HEK293 (cell line): ENCODE results near the gene COL4A3.
A peak's percentile ranks its signal among the peaks of the same experiment; 100 is the strongest.

Source experiments
- CTCF ChIA-PET: fragments of 350-600 bp; formaldehyde crosslinking; extraction: SDS; loops from one replicate; lab custom pipeline; 2021; ENCODE audit warnings: antibody characterized with exemption; lab: Yijun Ruan, JAX
- POLR2A ChIA-PET: fragments of 300-600 bp; formaldehyde crosslinking; extraction: SDS; loops from one replicate; lab custom pipeline; 2020; ENCODE audit warnings: antibody characterized with exemption, inconsistent platforms; lab: Yijun Ruan, JAX
- H3K27ac ChIP-seq: fragments of 200-500 bp; sonication (Bioruptor generic); 2 replicates; pipeline ENCODE4 v1.5.1; 2014; ENCODE audit warnings: low read depth, low read length, control low read depth, inconsistent platforms; ENCODE audit errors: extremely low read depth
- H3K36me3 ChIP-seq, 2 experiments: fragments of 200-500 bp in 1 of 2; sonication (Bioruptor generic) in 1 of 2; 1 replicate in 1 of 2; 2 replicates in 1 of 2; pipeline ENCODE4 v1.5.1; 2014 to 2017; ENCODE audit warnings: inconsistent platforms in 2 of 2, low read length in 2 of 2; ENCODE audit not compliant: control insufficient read depth in 2 of 2, insufficient read depth in 1 of 2
- H3K4me1 ChIP-seq: fragments of 200-500 bp; sonication (Bioruptor generic); 2 replicates; pipeline ENCODE4 v1.5.1; 2014; ENCODE audit warnings: mild to moderate bottlenecking, low read length, inconsistent platforms; ENCODE audit not compliant: control insufficient read depth, insufficient read depth
- H3K4me3 ChIP-seq: 2 replicates; pipeline ENCODE4 v1.5.1; 2011; ENCODE audit warnings: low read depth, mild to moderate bottlenecking, control low read depth, low read length, moderate library complexity
- H3K9me3 ChIP-seq: fragments of 200-500 bp; sonication (Bioruptor generic); 2 replicates; pipeline ENCODE4 v1.5.1; 2014; ENCODE audit warnings: low read depth, low read length, inconsistent platforms; ENCODE audit not compliant: control insufficient read depth, insufficient read depth
- MZF1 ChIP-seq: fragments of 450-650 bp; formaldehyde crosslinking; IDR thresholded peaks from 2 replicates; pipeline ENCODE4 v1.5.1; 2017; ENCODE audit warnings: missing biosample characterization, missing genetic modification characterization, borderline replicate concordance
- OVOL3 ChIP-seq: fragments of 450-650 bp; formaldehyde crosslinking; IDR thresholded peaks from 2 replicates; pipeline ENCODE4 v1.5.1; 2016; ENCODE audit warnings: missing biosample characterization, missing genetic modification characterization
- SCRT1 ChIP-seq: fragments of 450-650 bp; formaldehyde crosslinking; IDR thresholded peaks from 2 replicates; pipeline ENCODE4 v1.5.1; 2016; ENCODE audit warnings: missing biosample characterization, missing genetic modification characterization, borderline replicate concordance
- YY1 ChIP-seq: fragments of 450-650 bp; formaldehyde crosslinking; IDR thresholded peaks from 2 replicates; pipeline ENCODE4 v1.5.1; 2018; ENCODE audit warnings: missing biosample characterization, missing genetic modification characterization
- ZFHX2 ChIP-seq: fragments of 450-650 bp; formaldehyde crosslinking; conservative IDR thresholded peaks from 2 replicates; pipeline ENCODE4 v1.5.1; 2016; ENCODE audit warnings: missing biosample characterization, missing genetic modification characterization
- ZNF133 ChIP-seq: fragments of 450-650 bp; formaldehyde crosslinking; IDR thresholded peaks from 2 replicates; pipeline ENCODE4 v1.5.1; 2016; ENCODE audit warnings: missing biosample characterization, missing genetic modification characterization
- ZNF155 ChIP-seq: fragments of 450-650 bp; formaldehyde crosslinking; IDR thresholded peaks from 2 replicates; pipeline ENCODE4 v1.5.1; 2016; ENCODE audit warnings: missing biosample characterization, missing genetic modification characterization
- ZNF19 ChIP-seq: fragments of 450-650 bp; formaldehyde crosslinking; IDR thresholded peaks from 2 replicates; pipeline ENCODE4; 2016; ENCODE audit warnings: missing biosample characterization, missing genetic modification characterization, low read depth
- ZNF2 ChIP-seq: fragments of 450-650 bp; formaldehyde crosslinking; IDR thresholded peaks from 2 replicates; pipeline ENCODE4 v1.5.1; 2016; ENCODE audit warnings: missing biosample characterization, missing genetic modification characterization
- ZNF202 ChIP-seq: fragments of 450-650 bp; formaldehyde crosslinking; IDR thresholded peaks from 2 replicates; pipeline ENCODE4 v1.5.1; 2016; ENCODE audit warnings: missing biosample characterization, missing genetic modification characterization, borderline replicate concordance
- ZNF341 ChIP-seq: fragments of 450-650 bp; formaldehyde crosslinking; IDR thresholded peaks from 2 replicates; pipeline ENCODE4; 2016; ENCODE audit warnings: low read depth, missing biosample characterization, missing genetic modification characterization
- ZNF37A ChIP-seq: fragments of 450-650 bp; IDR thresholded peaks from 2 replicates; pipeline ENCODE4 v1.5.1; 2018; ENCODE audit warnings: missing biosample characterization, missing genetic modification characterization
- ZNF404 ChIP-seq: fragments of 450-650 bp; formaldehyde crosslinking; IDR thresholded peaks from 2 replicates; pipeline ENCODE4 v1.5.1; 2017; ENCODE audit warnings: missing biosample characterization, missing genetic modification characterization
- ZNF785 ChIP-seq: fragments of 450-650 bp; formaldehyde crosslinking; IDR thresholded peaks from 2 replicates; pipeline ENCODE4 v1.5.1; 2016; ENCODE audit warnings: missing biosample characterization, missing genetic modification characterization
- ZNF792 ChIP-seq: fragments of 450-650 bp; formaldehyde crosslinking; IDR thresholded peaks from 2 replicates; pipeline ENCODE4 v1.5.1; 2016; ENCODE audit warnings: missing biosample characterization, missing genetic modification characterization
- ZXDB ChIP-seq: fragments of 450-650 bp; formaldehyde crosslinking; IDR thresholded peaks from 2 replicates; pipeline ENCODE4 v1.5.1; 2016; ENCODE audit warnings: missing biosample characterization, missing genetic modification characterization
- TF ChIP-seq, protein P1 (sequence below): fragments of 450-650 bp; formaldehyde crosslinking; conservative IDR thresholded peaks from 2 replicates; pipeline ENCODE4 v1.5.1; 2016; ENCODE audit warnings: low read depth, missing biosample characterization, missing genetic modification characterization
- TF ChIP-seq, protein P2 (sequence below): fragments of 450-650 bp; formaldehyde crosslinking; IDR thresholded peaks from 2 replicates; pipeline ENCODE4 v1.5.1; 2016; ENCODE audit warnings: missing biosample characterization, missing genetic modification characterization
- TF ChIP-seq, protein P3 (sequence below): fragments of 450-650 bp; formaldehyde crosslinking; IDR thresholded peaks from 2 replicates; pipeline ENCODE4 v1.5.0; 2017; ENCODE audit warnings: missing biosample characterization, missing genetic modification characterization, borderline replicate concordance
- TF ChIP-seq, protein P4 (sequence below): fragments of 450-650 bp; formaldehyde crosslinking; IDR thresholded peaks from 2 replicates; pipeline ENCODE4 v1.5.1; 2016; ENCODE audit warnings: missing biosample characterization, missing genetic modification characterization, borderline replicate concordance
- TF ChIP-seq, protein P5 (sequence below): fragments of 450-650 bp; formaldehyde crosslinking; IDR thresholded peaks from 2 replicates; pipeline ENCODE4 v1.5.1; 2017; ENCODE audit warnings: missing biosample characterization, missing genetic modification characterization
- TF ChIP-seq, protein P6 (sequence below): fragments of 450-650 bp; formaldehyde crosslinking; IDR thresholded peaks from 2 replicates; pipeline ENCODE4 v1.5.1; 2016; ENCODE audit warnings: missing biosample characterization, missing genetic modification characterization

Gene COL4A3

DNA sequence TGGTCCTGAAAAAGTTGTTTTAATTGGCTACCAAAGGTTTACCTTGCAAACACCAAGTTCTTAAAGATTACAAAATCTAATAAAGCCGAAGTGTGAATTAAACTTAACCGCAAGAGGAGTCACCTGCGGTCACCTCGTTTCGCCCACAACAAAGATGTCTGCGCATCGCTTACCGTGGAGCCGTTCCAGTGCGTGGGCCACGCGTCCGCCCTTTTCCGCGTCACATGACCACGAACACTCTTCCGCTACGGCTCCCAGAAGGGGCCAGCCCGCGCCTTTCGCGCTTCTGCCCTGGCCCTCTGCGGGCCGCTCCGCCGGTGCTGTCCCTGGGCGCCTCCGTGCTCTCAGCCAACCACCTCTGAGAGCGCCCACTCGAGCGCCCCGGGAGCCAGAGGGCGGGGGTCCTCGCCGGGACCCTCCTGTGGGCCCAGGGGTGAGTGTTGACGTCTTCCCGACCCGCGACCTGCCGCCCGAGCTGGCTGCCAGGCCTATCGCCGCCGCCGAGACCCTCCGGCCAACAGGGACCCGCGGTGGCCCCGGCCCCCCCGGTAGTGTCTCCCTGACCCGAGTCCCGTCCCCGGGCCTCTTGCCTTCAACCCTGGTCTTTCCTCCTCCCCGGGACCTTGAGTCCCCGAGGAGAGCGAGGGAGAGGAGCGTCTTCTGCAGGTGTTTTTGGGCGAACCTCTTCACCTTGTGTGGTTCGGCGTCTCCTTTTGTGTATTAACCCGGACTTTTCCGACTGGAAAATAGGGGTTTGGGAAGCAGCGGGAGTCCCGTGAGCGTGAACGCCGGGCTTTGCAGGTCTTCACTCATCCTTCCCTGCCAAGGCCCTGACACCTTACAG lies 160.8 kb downstream of the COL4A3 start, which contains the start of gene MFF:
Gene MFF, plus strand, starts transcription at position 257 of the 844 bp plus-strand sequence. CDS start 5,415 bp downstream, outside the sequence.
- Histone ChIP-seq H3K36me3 (peaks cover 3 to 12% of the 10 kb centered on the region in 2 experiments; a peak in 2 of 3 replicates), H3K27ac (peak within 1 kb of the TSS; percentile 78), H3K9me3 (no peaks in the 10 kb centered on the region), H3K4me3 (peak within 1 kb of the TSS; percentile 95), H3K4me1 (peaks cover 4% of the 10 kb centered on the region)
- ChIA-PET CTCF (interaction anchor here (0.8 kb wide), 1 partner anchor 86 kb away, joined by 5 read pairs; no protein-coding TSS in a partner anchor), POLR2A (interaction anchor here (0.6 to 1.0 kb wide), 2 partner anchors 11 to 140 kb away, joined by 3 to 8 read pairs; no protein-coding TSS in a partner anchor)
- TF ChIP-seq YY1 (tag by site-specific recombination) = peak; percentile 93
- TF ChIP-seq, protein P1, sequence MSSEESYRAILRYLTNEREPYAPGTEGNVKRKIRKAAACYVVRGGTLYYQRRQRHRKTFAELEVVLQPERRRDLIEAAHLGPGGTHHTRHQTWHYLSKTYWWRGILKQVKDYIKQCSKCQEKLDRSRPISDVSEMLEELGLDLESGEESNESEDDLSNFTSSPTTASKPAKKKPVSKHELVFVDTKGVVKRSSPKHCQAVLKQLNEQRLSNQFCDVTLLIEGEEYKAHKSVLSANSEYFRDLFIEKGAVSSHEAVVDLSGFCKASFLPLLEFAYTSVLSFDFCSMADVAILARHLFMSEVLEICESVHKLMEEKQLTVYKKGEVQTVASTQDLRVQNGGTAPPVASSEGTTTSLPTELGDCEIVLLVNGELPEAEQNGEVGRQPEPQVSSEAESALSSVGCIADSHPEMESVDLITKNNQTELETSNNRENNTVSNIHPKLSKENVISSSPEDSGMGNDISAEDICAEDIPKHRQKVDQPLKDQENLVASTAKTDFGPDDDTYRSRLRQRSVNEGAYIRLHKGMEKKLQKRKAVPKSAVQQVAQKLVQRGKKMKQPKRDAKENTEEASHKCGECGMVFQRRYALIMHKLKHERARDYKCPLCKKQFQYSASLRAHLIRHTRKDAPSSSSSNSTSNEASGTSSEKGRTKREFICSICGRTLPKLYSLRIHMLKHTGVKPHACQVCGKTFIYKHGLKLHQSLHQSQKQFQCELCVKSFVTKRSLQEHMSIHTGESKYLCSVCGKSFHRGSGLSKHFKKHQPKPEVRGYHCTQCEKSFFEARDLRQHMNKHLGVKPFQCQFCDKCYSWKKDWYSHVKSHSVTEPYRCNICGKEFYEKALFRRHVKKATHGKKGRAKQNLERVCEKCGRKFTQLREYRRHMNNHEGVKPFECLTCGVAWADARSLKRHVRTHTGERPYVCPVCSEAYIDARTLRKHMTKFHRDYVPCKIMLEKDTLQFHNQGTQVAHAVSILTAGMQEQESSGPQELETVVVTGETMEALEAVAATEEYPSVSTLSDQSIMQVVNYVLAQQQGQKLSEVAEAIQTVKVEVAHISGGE (tag by site-specific recombination) = peak; percentile 74
- TF ChIP-seq ZNF2 = peak; percentile 24; the same call in 1 of the 2 replicates
- TF ChIP-seq OVOL3 (tag by site-specific recombination) = no peak
- no peak for TF ChIP-seq ZNF792 (tag by site-specific recombination)
- no peak for TF ChIP-seq SCRT1 (tag by site-specific recombination)
- no peak for TF ChIP-seq ZNF404 (tag by site-specific recombination)
- TF ChIP-seq ZNF155 = no peak
- no peak for TF ChIP-seq ZNF19
- TF ChIP-seq ZNF133 (tag by site-specific recombination) = no peak
- TF ChIP-seq ZFHX2 (tag by site-specific recombination) = peak; percentile 92
- TF ChIP-seq ZNF202 (tag by site-specific recombination) = no peak
- no peak for TF ChIP-seq MZF1
- no peak for TF ChIP-seq ZNF37A (tag by site-specific recombination)
- TF ChIP-seq, protein P2, sequence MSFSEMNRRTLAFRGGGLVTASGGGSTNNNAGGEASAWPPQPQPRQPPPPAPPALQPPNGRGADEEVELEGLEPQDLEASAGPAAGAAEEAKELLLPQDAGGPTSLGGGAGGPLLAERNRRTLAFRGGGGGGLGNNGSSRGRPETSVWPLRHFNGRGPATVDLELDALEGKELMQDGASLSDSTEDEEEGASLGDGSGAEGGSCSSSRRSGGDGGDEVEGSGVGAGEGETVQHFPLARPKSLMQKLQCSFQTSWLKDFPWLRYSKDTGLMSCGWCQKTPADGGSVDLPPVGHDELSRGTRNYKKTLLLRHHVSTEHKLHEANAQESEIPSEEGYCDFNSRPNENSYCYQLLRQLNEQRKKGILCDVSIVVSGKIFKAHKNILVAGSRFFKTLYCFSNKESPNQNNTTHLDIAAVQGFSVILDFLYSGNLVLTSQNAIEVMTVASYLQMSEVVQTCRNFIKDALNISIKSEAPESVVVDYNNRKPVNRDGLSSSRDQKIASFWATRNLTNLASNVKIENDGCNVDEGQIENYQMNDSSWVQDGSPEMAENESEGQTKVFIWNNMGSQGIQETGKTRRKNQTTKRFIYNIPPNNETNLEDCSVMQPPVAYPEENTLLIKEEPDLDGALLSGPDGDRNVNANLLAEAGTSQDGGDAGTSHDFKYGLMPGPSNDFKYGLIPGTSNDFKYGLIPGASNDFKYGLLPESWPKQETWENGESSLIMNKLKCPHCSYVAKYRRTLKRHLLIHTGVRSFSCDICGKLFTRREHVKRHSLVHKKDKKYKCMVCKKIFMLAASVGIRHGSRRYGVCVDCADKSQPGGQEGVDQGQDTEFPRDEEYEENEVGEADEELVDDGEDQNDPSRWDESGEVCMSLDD (tag by site-specific recombination) = no peak
- TF ChIP-seq ZNF341 (tag by site-specific recombination) = peak; percentile 38
- TF ChIP-seq ZNF785 (tag by site-specific recombination) = no peak
- TF ChIP-seq, protein P3, sequence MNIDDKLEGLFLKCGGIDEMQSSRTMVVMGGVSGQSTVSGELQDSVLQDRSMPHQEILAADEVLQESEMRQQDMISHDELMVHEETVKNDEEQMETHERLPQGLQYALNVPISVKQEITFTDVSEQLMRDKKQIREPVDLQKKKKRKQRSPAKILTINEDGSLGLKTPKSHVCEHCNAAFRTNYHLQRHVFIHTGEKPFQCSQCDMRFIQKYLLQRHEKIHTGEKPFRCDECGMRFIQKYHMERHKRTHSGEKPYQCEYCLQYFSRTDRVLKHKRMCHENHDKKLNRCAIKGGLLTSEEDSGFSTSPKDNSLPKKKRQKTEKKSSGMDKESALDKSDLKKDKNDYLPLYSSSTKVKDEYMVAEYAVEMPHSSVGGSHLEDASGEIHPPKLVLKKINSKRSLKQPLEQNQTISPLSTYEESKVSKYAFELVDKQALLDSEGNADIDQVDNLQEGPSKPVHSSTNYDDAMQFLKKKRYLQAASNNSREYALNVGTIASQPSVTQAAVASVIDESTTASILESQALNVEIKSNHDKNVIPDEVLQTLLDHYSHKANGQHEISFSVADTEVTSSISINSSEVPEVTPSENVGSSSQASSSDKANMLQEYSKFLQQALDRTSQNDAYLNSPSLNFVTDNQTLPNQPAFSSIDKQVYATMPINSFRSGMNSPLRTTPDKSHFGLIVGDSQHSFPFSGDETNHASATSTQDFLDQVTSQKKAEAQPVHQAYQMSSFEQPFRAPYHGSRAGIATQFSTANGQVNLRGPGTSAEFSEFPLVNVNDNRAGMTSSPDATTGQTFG (tag by site-specific recombination) = no peak
- TF ChIP-seq ZXDB (tag by site-specific recombination) = peak; percentile 90
- TF ChIP-seq, protein P4, sequence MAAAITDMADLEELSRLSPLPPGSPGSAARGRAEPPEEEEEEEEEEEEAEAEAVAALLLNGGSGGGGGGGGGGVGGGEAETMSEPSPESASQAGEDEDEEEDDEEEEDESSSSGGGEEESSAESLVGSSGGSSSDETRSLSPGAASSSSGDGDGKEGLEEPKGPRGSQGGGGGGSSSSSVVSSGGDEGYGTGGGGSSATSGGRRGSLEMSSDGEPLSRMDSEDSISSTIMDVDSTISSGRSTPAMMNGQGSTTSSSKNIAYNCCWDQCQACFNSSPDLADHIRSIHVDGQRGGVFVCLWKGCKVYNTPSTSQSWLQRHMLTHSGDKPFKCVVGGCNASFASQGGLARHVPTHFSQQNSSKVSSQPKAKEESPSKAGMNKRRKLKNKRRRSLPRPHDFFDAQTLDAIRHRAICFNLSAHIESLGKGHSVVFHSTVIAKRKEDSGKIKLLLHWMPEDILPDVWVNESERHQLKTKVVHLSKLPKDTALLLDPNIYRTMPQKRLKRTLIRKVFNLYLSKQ (tag by site-specific recombination) = no peak
- TF ChIP-seq, protein P5, sequence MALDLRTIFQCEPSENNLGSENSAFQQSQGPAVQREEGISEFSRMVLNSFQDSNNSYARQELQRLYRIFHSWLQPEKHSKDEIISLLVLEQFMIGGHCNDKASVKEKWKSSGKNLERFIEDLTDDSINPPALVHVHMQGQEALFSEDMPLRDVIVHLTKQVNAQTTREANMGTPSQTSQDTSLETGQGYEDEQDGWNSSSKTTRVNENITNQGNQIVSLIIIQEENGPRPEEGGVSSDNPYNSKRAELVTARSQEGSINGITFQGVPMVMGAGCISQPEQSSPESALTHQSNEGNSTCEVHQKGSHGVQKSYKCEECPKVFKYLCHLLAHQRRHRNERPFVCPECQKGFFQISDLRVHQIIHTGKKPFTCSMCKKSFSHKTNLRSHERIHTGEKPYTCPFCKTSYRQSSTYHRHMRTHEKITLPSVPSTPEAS (tag by site-specific recombination) = no peak
- TF ChIP-seq, protein P6, sequence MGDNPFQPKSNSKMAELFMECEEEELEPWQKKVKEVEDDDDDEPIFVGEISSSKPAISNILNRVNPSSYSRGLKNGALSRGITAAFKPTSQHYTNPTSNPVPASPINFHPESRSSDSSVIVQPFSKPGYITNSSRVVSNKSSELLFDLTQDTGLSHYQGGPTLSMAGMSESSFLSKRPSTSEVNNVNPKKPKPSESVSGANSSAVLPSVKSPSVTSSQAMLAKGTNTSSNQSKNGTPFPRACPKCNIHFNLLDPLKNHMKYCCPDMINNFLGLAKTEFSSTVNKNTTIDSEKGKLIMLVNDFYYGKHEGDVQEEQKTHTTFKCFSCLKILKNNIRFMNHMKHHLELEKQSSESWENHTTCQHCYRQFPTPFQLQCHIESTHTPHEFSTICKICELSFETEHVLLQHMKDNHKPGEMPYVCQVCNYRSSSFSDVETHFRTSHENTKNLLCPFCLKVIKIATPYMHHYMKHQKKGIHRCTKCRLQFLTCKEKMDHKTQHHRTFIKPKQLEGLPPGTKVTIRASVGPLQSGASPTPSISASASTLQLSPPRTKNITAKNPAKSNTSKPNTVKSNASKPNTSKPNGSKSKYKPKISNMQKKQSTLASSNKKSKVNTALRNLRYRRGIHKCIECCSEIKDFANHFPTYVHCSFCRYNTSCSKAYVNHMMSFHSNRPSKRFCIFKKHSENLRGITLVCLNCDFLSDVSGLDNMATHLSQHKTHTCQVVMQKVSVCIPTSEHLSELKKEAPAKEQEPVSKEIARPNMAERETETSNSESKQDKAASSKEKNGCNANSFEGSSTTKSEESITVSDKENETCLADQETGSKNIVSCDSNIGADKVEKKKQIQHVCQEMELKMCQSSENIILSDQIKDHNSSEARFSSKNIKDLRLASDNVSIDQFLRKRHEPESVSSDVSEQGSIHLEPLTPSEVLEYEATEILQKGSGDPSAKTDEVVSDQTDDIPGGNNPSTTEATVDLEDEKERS (tag by site-specific recombination) = no peak
